IMR-90 (cell line): ENCODE measurements around the gene INCA1. TPM values are rescaled to one million over a fixed set of nuclear protein-coding genes. Genes with fewer than 3 reads are reported as not detected.

ENCODE experiments used
- ATAC-seq: fragments of 200-7000 bp; cut with Tn5 transposase; 2 replicates; pipeline ENCODE4 v1.9.1; 2020; ENCODE audit warnings: low read depth, mild to moderate bottlenecking, moderate library complexity
- BruUV-seq: library from RNA; stranded (reverse); fragments of 400-500 nt; replicated peaks from 2 replicates; lab custom pipeline; 2021; lab: Mats Ljungman, UMichigan
- CTCF ChIA-PET: fragments of 300-600 bp; formaldehyde crosslinking; extraction: SDS; loops from one replicate; lab custom pipeline; 2021; ENCODE audit warnings: antibody characterized with exemption; lab: Yijun Ruan, JAX
- POLR2A ChIA-PET: fragments of 300-600 bp; sonication (Branson Sonifier 250); formaldehyde crosslinking; loops from one replicate; lab custom pipeline; 2022; ENCODE audit warnings: antibody characterized with exemption; ENCODE audit not compliant: unreplicated experiment; lab: Charles Lee
- DNase-seq: peaks from one replicate; pipeline ENCODE4 v3.0.0; 2013
- H2AFZ ChIP-seq: replicated peaks from 2 replicates; pipeline ENCODE3; 2013; ENCODE audit warnings: low read length, mild to moderate bottlenecking; ENCODE audit not compliant: poor library complexity
- H2AK5ac ChIP-seq: 2 replicates; pipeline ENCODE4 v1.6.1; 2013; ENCODE audit warnings: low read depth, low read length, inconsistent platforms
- H2AK9ac ChIP-seq: replicated peaks from 2 replicates; pipeline ENCODE3; 2013; ENCODE audit warnings: mild to moderate bottlenecking, low read depth, low read length, moderate library complexity; ENCODE audit not compliant: poor library complexity
- H2BK120ac ChIP-seq: 2 replicates; pipeline ENCODE4 v1.6.1; 2013; ENCODE audit warnings: low read depth, low read length, inconsistent platforms
- H2BK15ac ChIP-seq: 3 replicates; pipeline ENCODE4 v1.6.1; 2013; ENCODE audit warnings: low read depth, low read length, inconsistent platforms
- H2BK20ac ChIP-seq: 2 replicates; pipeline ENCODE4 v1.6.1; 2013; ENCODE audit warnings: low read depth, mild to moderate bottlenecking, inconsistent platforms, low read length, moderate library complexity
- H2BK5ac ChIP-seq: 2 replicates; pipeline ENCODE4 v1.6.1; 2013; ENCODE audit warnings: mild to moderate bottlenecking, low read depth, low read length, inconsistent platforms; ENCODE audit not compliant: poor library complexity, severe bottlenecking
- H3K14ac ChIP-seq: replicated peaks from 2 replicates; pipeline ENCODE4 v1.6.1; 2013; ENCODE audit warnings: low read depth, low read length, inconsistent platforms
- H3K18ac ChIP-seq: 2 replicates; pipeline ENCODE4 v1.6.1; 2013; ENCODE audit warnings: low read depth, low read length, control low read depth
- H3K23ac ChIP-seq: 2 replicates; pipeline ENCODE4 v1.6.1; 2013; ENCODE audit warnings: low read depth, low read length, inconsistent platforms
- H3K27ac ChIP-seq: 2 replicates; pipeline ENCODE4 v1.5.1; 2013; ENCODE audit warnings: mild to moderate bottlenecking, control low read depth, low read length; ENCODE audit not compliant: insufficient read depth
- H3K27me3 ChIP-seq: 2 replicates; pipeline ENCODE4 v1.6.1; 2013; ENCODE audit warnings: low read length; ENCODE audit not compliant: control insufficient read depth, insufficient read depth
- H3K36me3 ChIP-seq: 2 replicates; pipeline ENCODE4 v1.6.1; 2013; ENCODE audit warnings: low read length, mixed read lengths; ENCODE audit not compliant: control insufficient read depth, insufficient read depth
- H3K4ac ChIP-seq: 2 replicates; pipeline ENCODE4 v1.6.1; 2013; ENCODE audit warnings: low read depth, low read length, inconsistent platforms
- H3K4me1 ChIP-seq: 2 replicates; pipeline ENCODE4 v1.6.1; 2013; ENCODE audit warnings: low read length, mixed read lengths; ENCODE audit not compliant: control insufficient read depth, insufficient read depth
- H3K4me2 ChIP-seq: 2 replicates; pipeline ENCODE4 v1.6.1; 2013; ENCODE audit warnings: low read depth, mild to moderate bottlenecking, control low read depth, low read length, moderate library complexity
- H3K4me3 ChIP-seq: 2 replicates; pipeline ENCODE4 v1.5.1; 2013; ENCODE audit warnings: low read depth, mild to moderate bottlenecking, control low read depth, low read length, moderate library complexity; ENCODE audit not compliant: insufficient read depth
- H3K56ac ChIP-seq: 2 replicates; pipeline ENCODE4 v1.6.1; 2013; ENCODE audit warnings: low read length, inconsistent platforms; ENCODE audit not compliant: insufficient read depth; ENCODE audit errors: extremely low read depth
- H3K79me1 ChIP-seq, 2 experiments: 2 replicates each; pipeline ENCODE4 v1.6.1; 2013; ENCODE audit warnings: low read length in 2 of 2, inconsistent platforms in 1 of 2, low read depth in 1 of 2
- H3K9ac ChIP-seq: 2 replicates; pipeline ENCODE4 v1.6.1; 2013; ENCODE audit warnings: low read depth, low read length, control low read depth
- H3K9me1 ChIP-seq: 2 replicates; pipeline ENCODE4 v1.6.1; 2013; ENCODE audit warnings: low read length, inconsistent platforms; ENCODE audit not compliant: insufficient read depth
- H3K9me3 ChIP-seq: 2 replicates; pipeline ENCODE4 v1.6.1; 2013; ENCODE audit warnings: low read length; ENCODE audit not compliant: control insufficient read depth, insufficient read depth
- H4K20me1 ChIP-seq: 2 replicates; pipeline ENCODE4 v1.6.1; 2013; ENCODE audit warnings: low read length, inconsistent platforms; ENCODE audit not compliant: insufficient read depth
- H4K5ac ChIP-seq: 2 replicates; pipeline ENCODE4 v1.6.1; 2013; ENCODE audit warnings: mild to moderate bottlenecking, low read depth, low read length, control low read depth
- H4K8ac ChIP-seq, 2 experiments: 2 replicates each; pipeline ENCODE4 v1.6.1; 2013; ENCODE audit warnings: low read depth in 2 of 2, low read length in 2 of 2, control low read depth in 1 of 2, inconsistent platforms in 1 of 2
- H4K91ac ChIP-seq: 2 replicates; pipeline ENCODE4 v1.6.1; 2013; ENCODE audit warnings: low read depth, low read length, inconsistent platforms; ENCODE audit not compliant: insufficient read depth
- BHLHE40 ChIP-seq: fragments of 150-350 bp; IDR thresholded peaks from 2 replicates; pipeline ENCODE4 v1.6.1; 2016; ENCODE audit warnings: mild to moderate bottlenecking, low read depth, low read length
- CHD1 ChIP-seq: IDR thresholded peaks from 2 replicates; pipeline ENCODE4 v1.6.1; 2012; ENCODE audit warnings: low read depth, low read length, improper control_type of control experiment
- CTCF ChIP-seq: conservative IDR thresholded peaks from 2 replicates; pipeline ENCODE4 v1.5.1; 2012; ENCODE audit warnings: mild to moderate bottlenecking, low read depth, low read length, improper control_type of control experiment
- ELK1 ChIP-seq: fragments of 150-350 bp; IDR thresholded peaks from 2 replicates; pipeline ENCODE4 v1.6.1; 2016; ENCODE audit warnings: low read depth, mild to moderate bottlenecking, low read length, moderate library complexity, borderline replicate concordance
- FOS ChIP-seq: fragments of 150-350 bp; IDR thresholded peaks from 2 replicates; pipeline ENCODE4 v1.6.1; 2016; ENCODE audit warnings: low read depth, low read length
- MAZ ChIP-seq: IDR thresholded peaks from 2 replicates; pipeline ENCODE4 v1.6.1; 2012; ENCODE audit warnings: low read depth, mild to moderate bottlenecking, low read length, improper control_type of control experiment, moderate library complexity, borderline replicate concordance
- MXI1 ChIP-seq: IDR thresholded peaks from 2 replicates; pipeline ENCODE4 v1.6.1; 2012; ENCODE audit warnings: low read depth, mild to moderate bottlenecking, low read length, moderate library complexity, borderline replicate concordance
- POLR2A ChIP-seq: IDR thresholded peaks from 2 replicates; pipeline ENCODE4 v1.6.1; 2012; ENCODE audit warnings: mild to moderate bottlenecking, low read depth, low read length
- RAD21 ChIP-seq: IDR thresholded peaks from 2 replicates; pipeline ENCODE4 v1.6.1; 2012; ENCODE audit warnings: low read length, improper control_type of control experiment
- RCOR1 ChIP-seq: IDR thresholded peaks from 2 replicates; pipeline ENCODE4 v1.6.1; 2012; ENCODE audit warnings: mild to moderate bottlenecking, low read length, improper control_type of control experiment; ENCODE audit not compliant: insufficient replicate concordance
- RFX5 ChIP-seq: IDR thresholded peaks from 2 replicates; pipeline ENCODE4 v1.8.0; 2012; ENCODE audit warnings: low read depth, mild to moderate bottlenecking, low read length, moderate library complexity
- SMC3 ChIP-seq: fragments of 150-350 bp; IDR thresholded peaks from 2 replicates; pipeline ENCODE4 v1.6.1; 2016; ENCODE audit warnings: low read depth, mild to moderate bottlenecking, antibody characterized with exemption, low read length, moderate library complexity
- WGBS, 2 experiments: methylation state at CpG; one replicate each; pipeline versions ENCODE4 v1.1.5 to v1.1.7; 2013; ENCODE audit warnings: missing lambda C conversion rate in 2 of 2; ENCODE audit not compliant: insufficient read length in 1 of 2; ENCODE audit errors: extremely low coverage in 2 of 2; 5-methylcytosine and 5-hydroxymethylcytosine counted together
- dilution Hi-C: fragments of 300-500 bp; cut with HindIII; formaldehyde crosslinking; loops from one replicate; pipeline ENCODE4 v1.14.3; 2018; ENCODE audit warnings: low sequenced_read_pairs; ENCODE audit not compliant: unreplicated experiment
- in situ Hi-C: fragments of 300-500 bp; cut with MboI; formaldehyde crosslinking; loops from 3 replicates; pipeline ENCODE4 v1.14.3; 2019; ENCODE audit warnings: low sequenced_read_pairs, inconsistent platforms, mixed read lengths
- intact Hi-C: fragments of 100-400 bp; cut with micrococcal nuclease; formaldehyde crosslinking; loops from 2 replicates; pipeline ENCODE4 v1.10.0; 2022
- polyA plus RNA-seq, 3 experiments: library from polyadenylated mRNA; depleted of rRNA; stranded (reverse); fragments of >200 nt; gene quantifications; 2 replicates each; pipeline ENCODE4 v1.2.3, GENCODE V29; 2012; ENCODE audit warnings: low replicate concordance in 1 of 3
- total RNA-seq: library from RNA; depleted of rRNA; stranded (reverse); fragments of >200 nt; gene quantifications from 2 replicates; pipeline ENCODE4 v1.2.3, GENCODE V29; 2012
- TF ChIP-seq, protein P1 (sequence below): fragments of 150-350 bp; IDR thresholded peaks from 2 replicates; pipeline ENCODE4 v1.6.1; 2017; ENCODE audit warnings: mild to moderate bottlenecking, antibody characterized with exemption, low read length, low read depth

Gene INCA1
- total and polyA plus RNA-seq, 2 of the 4 experiments (the other 2 are of a cell fraction), result 0.18 to 0.51 TPM

- H3K4me3 ChIP-seq, result peak overlapping the region; percentile 72
- H4K5ac ChIP-seq, result peak overlapping the region; percentile 68
- H3K27ac ChIP-seq, result peak overlapping the region; percentile 72
- no peaks in the 10 kb centered on the region for H4K20me1 ChIP-seq
- peak overlapping the region; percentile 74 for H3K9ac ChIP-seq
- peak overlapping the region; percentile 55 for H3K56ac ChIP-seq
- dilution Hi-C loops, result no loop called here
- H3K23ac ChIP-seq, result peak overlapping the region; percentile 95
- peaks cover 17 to 54% of the 10 kb centered on the region in 2 experiments; a peak in 3 of 4 replicates for H3K79me1 ChIP-seq
- H3K18ac ChIP-seq, result peak overlapping the region; percentile 38
- in situ Hi-C loops, result no loop called here
- peak overlapping the region; percentile 89 for H3K4me2 ChIP-seq
- intact Hi-C loops, result loop anchor here (1.0 kb wide), 1 partner anchor 40 kb away; the partner anchor contains the start of gene PFN1
- no peak overlapping the region for H2BK20ac ChIP-seq
- H2BK5ac ChIP-seq, result peak overlapping the region; percentile 63
- ChIA-PET POLR2A (interaction anchor here (0.6 to 1.1 kb wide), 2 partner anchors 40 to 42 kb away, joined by 4 read pairs; no protein-coding TSS in a partner anchor), CTCF (interaction anchor here (1.0 to 2.1 kb wide), 3 partner anchors 9 to 79 kb away, joined by 3 to 11 read pairs (median 4); partner anchors contain the start of genes INCA1 and SPAG7)
- peak overlapping the region; percentile 86 for H3K14ac ChIP-seq
- H3K27me3 ChIP-seq, result no peaks in the 10 kb centered on the region
- peak overlapping the region; percentile 99 for H2AFZ ChIP-seq
- H2AK9ac ChIP-seq, result peak overlapping the region; percentile 100
- WGBS, 2 experiments, result 0% methylated on average over 15 of the region's 30 CpGs; no CpG with 5 or more reads in 1 of the 2 experiments
- H3K36me3 ChIP-seq, result peaks cover under 1% of the 10 kb centered on the region; the same call in 1 of the 2 replicates
- peaks cover 21% of the 10 kb centered on the region for H3K9me1 ChIP-seq
- DNase-seq (no peak), ATAC-seq (peak; percentile 49)
- peak overlapping the region; percentile 91 for H3K4ac ChIP-seq
- H3K4me1 ChIP-seq, result peaks cover 7% of the 10 kb centered on the region
- BruUV-seq, result no TSS peak
- peak overlapping the region; percentile 88 for H4K91ac ChIP-seq
- H3K9me3 ChIP-seq, result no peaks in the 10 kb centered on the region
- H2BK120ac ChIP-seq, result peak overlapping the region; percentile 55; the same call in 1 of the 2 replicates
- peak overlapping the region; percentile 81 for H2AK5ac ChIP-seq
- no peak overlapping the region; the same call in 2 of the 3 replicates for H2BK15ac ChIP-seq
- peak overlapping the region; percentile 93 to 97 for H4K8ac ChIP-seq
- TF ChIP-seq POLR2A (peak; percentile 38; the same call in 1 of the 2 replicates), FOS (no peak), RAD21 (no peak), RFX5 (no peak), MXI1 (peak; percentile 24; the same call in 1 of the 2 replicates), CHD1 (no peak), ELK1 (no peak), MAZ (0 out of 2 replicates have a peak, but pooled peaks have one; percentile 5), SMC3 (no peak), RCOR1 (no peak), CTCF (no peak), BHLHE40 (no peak)
- TF ChIP-seq, protein P1, sequence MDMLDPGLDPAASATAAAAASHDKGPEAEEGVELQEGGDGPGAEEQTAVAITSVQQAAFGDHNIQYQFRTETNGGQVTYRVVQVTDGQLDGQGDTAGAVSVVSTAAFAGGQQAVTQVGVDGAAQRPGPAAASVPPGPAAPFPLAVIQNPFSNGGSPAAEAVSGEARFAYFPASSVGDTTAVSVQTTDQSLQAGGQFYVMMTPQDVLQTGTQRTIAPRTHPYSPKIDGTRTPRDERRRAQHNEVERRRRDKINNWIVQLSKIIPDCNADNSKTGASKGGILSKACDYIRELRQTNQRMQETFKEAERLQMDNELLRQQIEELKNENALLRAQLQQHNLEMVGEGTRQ, result no peak
Observed at GRCh38 chr17:4987767-4988567, 9.4 kb downstream of the INCA1 start.
